Pancreas (tissue), 10 donors: Measurements from ENCODE around the gene CDK14. TPM values are rescaled to one million over a fixed set of nuclear protein-coding genes. Genes with fewer than 3 reads are reported as not detected.

Experiments
- ATAC-seq, 4 donors: fragments of 200-7000 bp; cut with Tn5 transposase; one replicate each; pipeline versions ENCODE4 v1.8.0 to v1.9.1; 2020; ENCODE audit warnings: mild to moderate bottlenecking in 4 of 4, moderate library complexity in 4 of 4
- DNase-seq, 6 donors: peaks; one replicate each; pipeline ENCODE4 v3.0.0-alpha.2; 2020
- FAIRE-seq: peaks from 2 replicates; lab custom pipeline; 2012; peaks lifted over from hg19 to GRCh38; lab: Jason Lieb, UNC
- H3K27ac ChIP-seq, 4 donors: fragments of 200-600 bp; sonication (generic); 1 replicate in 3 of 4; 2 replicates in 1 of 4; pipeline versions ENCODE4 v1.5.0 to v1.8.0; 2020
- H3K27me3 ChIP-seq, 4 donors: fragments of 200-600 bp; one replicate each; pipeline ENCODE4 v1.8.0; 2021
- H3K36me3 ChIP-seq, 3 donors: fragments of 200-600 bp; sonication (generic) in 1 of 3; one replicate each; pipeline versions ENCODE4 v1.5.0 to v1.8.0; 2020 to 2021
- H3K4me1 ChIP-seq, 3 donors: fragments of 200-600 bp; one replicate each; pipeline ENCODE4 v1.8.0; 2021
- H3K4me3 ChIP-seq, 4 donors: fragments of 200-600 bp; sonication (generic) in 2 of 4; one replicate each; pipeline versions ENCODE4 v1.5.0 to v1.8.0; 2020 to 2021
- H3K9me3 ChIP-seq, 4 donors: fragments of 200-600 bp; one replicate each; pipeline ENCODE4 v1.8.0; 2021
- CTCF ChIP-seq, 4 donors: fragments of 200-600 bp; sonication (generic) in 3 of 4; IDR thresholded peaks; one replicate each; pipeline versions ENCODE4 v1.5.0 to v1.8.0; 2021; ENCODE audit warnings: antibody characterized with exemption in 4 of 4
- WGBS, 2 donors: extraction: QIAGEN DNeasy Blood & Tissue Kit; methylation state at CpG; one replicate each; pipeline ENCODE4 v1.1.7; 2013; 5-methylcytosine and 5-hydroxymethylcytosine counted together
- intact Hi-C, 3 donors: fragments of 100-400 bp; cut with DNase I; formaldehyde crosslinking; loops; one replicate each; pipeline versions ENCODE4 v1.11.1 to v1.14.2; 2022
- polyA plus RNA-seq, 2 donors: library from polyadenylated mRNA; stranded (reverse); fragments of 200-250 nt; gene quantifications; one replicate each; pipeline ENCODE4 v1.2.3, GENCODE V29; 2013
- total RNA-seq, 6 donors: library from RNA; stranded (reverse); fragmentation: NEBNext Ultra II Directional in 4 of 6; extraction: Animal tissue kit (Norgen Biotek cat#: 25700) in 4 of 6; gene quantifications; one replicate each; pipeline versions ENCODE4 v1.2.1 to v1.2.4, GENCODE V29; 2021 to 2023
- donor health status: healthy with polysubstance abuse.
- donor health status: DM: no; HTN: no; CAD: no; lungs with moderate emphysema.
- donor health status: DM: no; HTN: no; CAD: no.
- donor health status: control.
- donor health status: control.
- donor health status: Bipolar disorder and iron deficiency.
- donor health status: DM: yes; HTN: yes; CAD: no.
- donor health status: DM: no; HTN: no; CAD: no.
- donor health status: DM: no; HTN: no; CAD: no.
- donor health status: DM: yes; HTN: yes; CAD: no.

Gene CDK14
- total and polyA plus RNA-seq, 8 donors: 4.5 to 48.3 (median 24.7) TPM

- no peaks in the 10 kb centered on the region for H3K9me3 ChIP-seq
- no peaks in the 10 kb centered on the region for H3K36me3 ChIP-seq
- 98 to 99% methylated on average over 3 of the region's 3 CpGs for WGBS, 2 donors
- H3K4me3 ChIP-seq: no peak overlapping the region
- ATAC-seq: no peak
- peaks cover 0 to 5% (median 0%) of the 10 kb centered on the region in 3 donors for H3K4me1 ChIP-seq
- intact Hi-C loops: no loop called here
- no peaks in the 10 kb centered on the region for H3K27me3 ChIP-seq
- no peak for TF ChIP-seq CTCF (IDR thresholded peaks at IDR 0.05)
- FAIRE-seq: no peak
- no peak for DNase-seq
- H3K27ac ChIP-seq: no peak overlapping the region
Observed at GRCh38 chr7:90828601-90829000, 232.5 kb downstream of the CDK14 start.

DNA sequence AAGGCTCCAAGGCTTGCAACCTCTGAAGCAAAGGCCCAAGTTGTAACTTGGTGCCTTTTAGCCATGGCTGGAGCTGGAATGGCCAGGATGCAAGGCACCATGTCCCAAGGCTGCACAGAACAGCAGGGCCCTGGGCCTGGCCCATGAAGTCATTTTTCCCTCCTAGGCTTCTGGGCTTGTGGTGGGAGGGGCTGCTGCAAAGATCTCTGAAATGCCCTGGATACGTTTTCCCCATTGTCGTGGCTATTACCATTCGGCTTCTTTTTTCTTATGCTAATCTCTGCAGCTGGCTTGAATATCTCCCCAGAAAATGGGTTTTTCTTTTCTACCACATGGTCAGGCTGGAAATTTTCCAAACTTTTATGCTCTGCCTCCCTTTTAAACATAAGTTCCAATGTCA lies 234.2 kb downstream of the CDK14 start:
- 98 to 99% methylated on average over 3 of the region's 3 CpGs for WGBS, 2 donors
- intact Hi-C loops: no loop called here
- no peak overlapping the region for H3K4me3 ChIP-seq

DNA sequence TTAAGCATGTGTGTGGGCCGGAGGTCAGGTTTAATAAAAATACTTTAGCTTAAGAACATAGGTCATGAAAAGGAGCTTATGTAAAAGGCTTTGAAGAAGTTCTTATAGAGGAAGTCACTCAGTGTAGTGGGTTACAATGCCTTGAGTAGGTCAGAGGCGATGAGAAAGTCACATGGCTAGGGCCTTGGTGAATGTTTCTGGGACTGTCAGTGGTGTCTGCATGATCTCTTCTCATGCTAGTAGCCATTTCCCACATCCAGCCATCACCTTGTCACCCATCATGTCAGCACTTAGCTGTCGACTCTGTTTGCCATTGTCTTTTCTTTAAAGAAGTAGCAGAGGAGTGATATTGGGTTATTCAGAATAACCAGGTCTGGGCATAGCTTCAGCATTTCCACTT lies 236.6 kb downstream of the CDK14 start:
- no peak for TF ChIP-seq CTCF (IDR thresholded peaks at IDR 0.05)
- intact Hi-C loops: no loop called here
- H3K9me3 ChIP-seq: no peaks in the 10 kb centered on the region
- DNase-seq (no peak), FAIRE-seq (no peak), ATAC-seq (no peak)
- H3K4me3 ChIP-seq: no peak overlapping the region
- no peaks in the 10 kb centered on the region for H3K4me1 ChIP-seq
- no peak overlapping the region for H3K27ac ChIP-seq
- WGBS, 2 donors: 92 to 98% methylated on average over 3 of the region's 3 CpGs
- no peaks in the 10 kb centered on the region for H3K36me3 ChIP-seq
- H3K27me3 ChIP-seq: no peaks in the 10 kb centered on the region

More for the DNA sequence above, 234.2 kb downstream of the CDK14 start:
- FAIRE-seq (no peak), ATAC-seq (no peak), DNase-seq (no peak)
- Histone ChIP-seq H3K9me3 (no peaks in the 10 kb centered on the region), H3K27ac (no peak overlapping the region), H3K27me3 (no peaks in the 10 kb centered on the region), H3K36me3 (no peaks in the 10 kb centered on the region), H3K4me1 (no peaks in the 10 kb centered on the region)
- no peak for TF ChIP-seq CTCF (IDR thresholded peaks at IDR 0.05)

- Histone ChIP-seq H3K27ac (no peak overlapping the region), H3K4me3 (no peak overlapping the region), H3K36me3 (no peaks in the 10 kb centered on the region), H3K4me1 (no peaks in the 10 kb centered on the region), H3K27me3 (no peaks in the 10 kb centered on the region), H3K9me3 (no peaks in the 10 kb centered on the region)
- WGBS, 2 donors: 95 to 100% methylated on average over 1 of the region's 1 CpG
- TF ChIP-seq CTCF (IDR thresholded peaks at IDR 0.05): no peak
- DNase-seq (no peak), ATAC-seq (no peak), FAIRE-seq (no peak)
- intact Hi-C loops: no loop called here
Observed at GRCh38 chr7:90833443-90833842, 237.3 kb downstream of the CDK14 start.

GRCh38 chr7:90834771-90835170 lies 238.7 kb downstream of the CDK14 start:
- intact Hi-C loops: no loop called here
- Histone ChIP-seq H3K36me3 (no peaks in the 10 kb centered on the region), H3K4me3 (no peak overlapping the region), H3K27ac (no peak overlapping the region), H3K4me1 (no peaks in the 10 kb centered on the region), H3K27me3 (no peaks in the 10 kb centered on the region), H3K9me3 (no peaks in the 10 kb centered on the region)
- no peak for TF ChIP-seq CTCF (IDR thresholded peaks at IDR 0.05)
- WGBS, 2 donors: 94 to 98% methylated on average over 2 of the region's 2 CpGs
- no peak for DNase-seq
- no peak for FAIRE-seq
- no peak for ATAC-seq
